ENCODE data around the gene BCL3. TPM values are rescaled to one million over a fixed set of nuclear protein-coding genes. Genes with fewer than 3 reads are reported as not detected.

BCL3 gene
- total RNA-seq, 2 donors from 2014 or later, result 1.8 to 6.2 TPM

DNA sequence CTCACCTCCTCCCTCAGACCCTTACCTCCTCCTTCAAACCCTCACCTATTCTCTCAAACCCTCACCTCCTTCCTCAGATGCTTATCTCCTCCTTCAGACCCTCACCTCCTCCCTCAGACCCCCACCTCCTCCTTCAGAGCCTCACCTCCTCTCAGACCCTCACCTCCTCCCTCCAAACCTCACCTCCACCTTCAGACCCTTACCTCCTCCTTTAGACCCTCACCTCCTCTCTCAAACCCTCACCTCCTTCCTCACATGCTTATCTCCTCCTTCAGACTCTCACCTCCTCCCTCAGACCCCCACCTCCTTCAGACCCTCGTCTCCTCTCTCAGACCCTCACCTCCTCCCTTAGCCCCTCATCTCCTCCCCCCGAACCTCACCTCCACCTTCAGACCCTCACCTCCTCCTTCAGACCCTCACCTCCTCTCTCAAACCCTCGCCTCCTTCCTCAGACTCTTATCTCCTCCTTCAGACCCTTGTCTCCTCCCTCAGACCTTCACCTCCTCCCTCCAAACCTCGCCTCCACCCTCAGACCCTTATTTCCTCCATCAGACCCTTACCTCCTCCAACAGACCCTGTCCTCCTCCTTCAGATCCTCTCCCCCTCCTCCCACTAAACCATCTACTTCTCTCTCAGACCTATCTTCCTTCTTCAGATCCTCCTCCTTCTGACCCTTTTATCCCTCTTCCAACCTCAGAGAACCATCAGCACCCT, 2.5 kb upstream of the BCL3 start:
- TF ChIP-seq, protein P1, sequence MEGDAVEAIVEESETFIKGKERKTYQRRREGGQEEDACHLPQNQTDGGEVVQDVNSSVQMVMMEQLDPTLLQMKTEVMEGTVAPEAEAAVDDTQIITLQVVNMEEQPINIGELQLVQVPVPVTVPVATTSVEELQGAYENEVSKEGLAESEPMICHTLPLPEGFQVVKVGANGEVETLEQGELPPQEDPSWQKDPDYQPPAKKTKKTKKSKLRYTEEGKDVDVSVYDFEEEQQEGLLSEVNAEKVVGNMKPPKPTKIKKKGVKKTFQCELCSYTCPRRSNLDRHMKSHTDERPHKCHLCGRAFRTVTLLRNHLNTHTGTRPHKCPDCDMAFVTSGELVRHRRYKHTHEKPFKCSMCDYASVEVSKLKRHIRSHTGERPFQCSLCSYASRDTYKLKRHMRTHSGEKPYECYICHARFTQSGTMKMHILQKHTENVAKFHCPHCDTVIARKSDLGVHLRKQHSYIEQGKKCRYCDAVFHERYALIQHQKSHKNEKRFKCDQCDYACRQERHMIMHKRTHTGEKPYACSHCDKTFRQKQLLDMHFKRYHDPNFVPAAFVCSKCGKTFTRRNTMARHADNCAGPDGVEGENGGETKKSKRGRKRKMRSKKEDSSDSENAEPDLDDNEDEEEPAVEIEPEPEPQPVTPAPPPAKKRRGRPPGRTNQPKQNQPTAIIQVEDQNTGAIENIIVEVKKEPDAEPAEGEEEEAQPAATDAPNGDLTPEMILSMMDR (conservative IDR thresholded peaks at IDR 0.05), result no peak
- Histone ChIP-seq H3K9ac (ENCODE audit: extremely low read depth, low read length, poor library complexity, severe bottlenecking) (no peak overlapping the region), H3K9me3 (ENCODE audit: control insufficient read depth, low read length) (no peaks in the 10 kb centered on the region), H3K4me3 (ENCODE audit: low read length) (no peak overlapping the region), H3K27me3 (ENCODE audit: control insufficient read depth, insufficient read depth, low read length, poor library complexity, severe bottlenecking) (peaks cover 41% of the 10 kb centered on the region), H3K27ac (ENCODE audit: low read depth, low read length) (no peak overlapping the region), H3K36me3 (ENCODE audit: control insufficient read depth, insufficient read depth, low read length) (no peaks in the 10 kb centered on the region), H3K4me1 (ENCODE audit: control insufficient read depth, insufficient read depth, low read length) (no peaks in the 10 kb centered on the region)
- 70 to 78% methylated on average over 3 to 4 of the region's 4 CpGs for WGBS, 2 experiments (ENCODE audit: insufficient coverage in 1 of 2, insufficient read length in 1 of 2)
- Mint-ChIP-seq H3K27me3 (ENCODE audit: insufficient read depth) (peaks cover 61% of the 10 kb centered on the region), H3K4me3 (no peak overlapping the region), H3K9me3 (no peaks in the 10 kb centered on the region), H3K4me1 (peaks cover 6% of the 10 kb centered on the region), H3K36me3 (ENCODE audit: low read depth) (no peaks in the 10 kb centered on the region), H3K27ac (no peak overlapping the region)
- no peak for DNase-seq

DNA sequence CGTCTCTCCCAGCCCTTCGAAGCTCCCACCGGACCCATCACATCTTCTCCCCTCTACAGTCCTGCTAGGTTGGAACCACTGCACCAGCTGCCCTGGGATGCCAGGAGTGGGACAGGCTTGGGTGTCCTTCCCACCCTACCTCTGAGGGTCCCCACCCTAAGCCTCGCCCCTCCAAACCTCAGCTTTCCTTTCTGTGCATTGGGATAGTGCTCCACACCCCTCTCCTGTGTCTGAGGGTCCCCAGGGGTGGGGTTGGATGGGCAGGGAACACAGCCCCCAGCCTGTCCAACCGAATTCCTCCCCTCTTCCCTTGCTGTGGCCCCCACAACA, 1.9 kb upstream of the BCL3 start:
- 68% methylated on average over 5 of the region's 5 CpGs; no CpG with 5 or more reads in 1 of the 2 experiments for WGBS, 2 experiments (ENCODE audit: insufficient coverage in 1 of 2, insufficient read length in 1 of 2)
- Mint-ChIP-seq H3K27me3 (ENCODE audit: insufficient read depth) (peaks cover 66% of the 10 kb centered on the region), H3K9me3 (no peaks in the 10 kb centered on the region), H3K36me3 (ENCODE audit: low read depth) (no peaks in the 10 kb centered on the region), H3K4me3 (peak overlapping the region; percentile 59), H3K27ac (no peak overlapping the region), H3K4me1 (peaks cover 6% of the 10 kb centered on the region)
- H3K9me3 ChIP-seq (ENCODE audit: control insufficient read depth, low read length), result no peaks in the 10 kb centered on the region
- H3K9ac ChIP-seq (ENCODE audit: extremely low read depth, low read length, poor library complexity, severe bottlenecking), result no peak overlapping the region
- no peak for DNase-seq
- no peak overlapping the region for H3K27ac ChIP-seq (ENCODE audit: low read depth, low read length)
- H3K4me1 ChIP-seq (ENCODE audit: control insufficient read depth, insufficient read depth, low read length), result no peaks in the 10 kb centered on the region
- no peaks in the 10 kb centered on the region for H3K36me3 ChIP-seq (ENCODE audit: control insufficient read depth, insufficient read depth, low read length)
- H3K4me3 ChIP-seq (ENCODE audit: low read length), result no peak overlapping the region
- peaks cover 41% of the 10 kb centered on the region for H3K27me3 ChIP-seq (ENCODE audit: control insufficient read depth, insufficient read depth, low read length, poor library complexity, severe bottlenecking)
- TF ChIP-seq, protein P1 (conservative IDR thresholded peaks at IDR 0.05), result no peak

DNA sequence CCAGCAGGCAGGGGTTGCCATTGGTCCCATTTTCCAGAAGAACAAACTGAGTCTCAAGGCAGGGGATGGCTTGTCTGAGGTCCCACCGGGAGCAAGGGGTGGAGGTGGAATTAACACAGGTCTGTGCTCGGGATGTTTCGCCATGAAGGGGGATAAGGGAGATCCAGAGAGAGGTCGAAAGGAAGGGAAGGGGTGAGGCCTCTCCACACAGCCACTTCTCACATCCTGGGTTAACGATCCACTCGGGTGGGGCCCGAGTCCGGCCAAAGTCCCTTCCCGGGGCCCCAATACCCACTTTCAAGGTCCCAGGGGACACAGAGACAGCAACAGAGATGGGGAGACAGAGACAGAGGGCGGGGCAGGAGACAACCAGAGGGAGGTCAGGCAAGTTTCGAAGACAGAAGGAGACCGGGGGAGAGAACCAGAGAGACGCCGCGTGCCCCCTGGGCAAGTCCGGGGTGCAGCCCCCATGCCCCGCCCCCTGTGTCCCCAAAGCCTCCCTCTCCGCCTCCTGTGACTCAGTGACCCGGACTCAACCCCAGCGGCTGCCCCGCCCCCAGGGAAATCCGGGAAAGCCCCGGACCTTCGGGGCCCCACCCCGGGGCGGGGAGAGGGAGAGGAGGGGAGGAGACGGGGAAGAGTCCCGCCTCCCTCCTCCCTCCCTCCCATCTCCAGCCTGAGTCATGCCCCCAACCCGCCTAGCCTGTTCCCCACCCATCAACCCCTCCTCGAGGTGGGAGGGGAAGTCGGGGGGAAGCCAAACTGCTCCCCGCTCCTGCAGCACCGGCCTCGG, 1.4 kb upstream of the BCL3 start:
- H3K9ac ChIP-seq (ENCODE audit: extremely low read depth, low read length, poor library complexity, severe bottlenecking), result no peak overlapping the region
- H3K36me3 ChIP-seq (ENCODE audit: control insufficient read depth, insufficient read depth, low read length), result no peaks in the 10 kb centered on the region
- no peaks in the 10 kb centered on the region for H3K4me1 ChIP-seq (ENCODE audit: control insufficient read depth, insufficient read depth, low read length)
- peaks cover 72% of the 10 kb centered on the region for H3K27me3 Mint-ChIP-seq (ENCODE audit: insufficient read depth)
- 3 to 15% methylated on average over 7 to 30 of the region's 34 CpGs for WGBS, 2 experiments (ENCODE audit: insufficient coverage in 1 of 2, insufficient read length in 1 of 2)
- peaks cover 41% of the 10 kb centered on the region for H3K27me3 ChIP-seq (ENCODE audit: control insufficient read depth, insufficient read depth, low read length, poor library complexity, severe bottlenecking)
- TF ChIP-seq, protein P1 (conservative IDR thresholded peaks at IDR 0.05), result no peak
- no peaks in the 10 kb centered on the region for H3K9me3 ChIP-seq (ENCODE audit: control insufficient read depth, low read length)
- no peaks in the 10 kb centered on the region for H3K36me3 Mint-ChIP-seq (ENCODE audit: low read depth)
- H3K4me3 Mint-ChIP-seq, result peak overlapping the region; percentile 59
- no peak overlapping the region for H3K27ac Mint-ChIP-seq
- H3K4me1 Mint-ChIP-seq, result peaks cover 6% of the 10 kb centered on the region
- H3K27ac ChIP-seq (ENCODE audit: low read depth, low read length), result no peak overlapping the region
- no peaks in the 10 kb centered on the region for H3K9me3 Mint-ChIP-seq
- DNase-seq, result peak; percentile 93
- peak overlapping the region; percentile 81 for H3K4me3 ChIP-seq (ENCODE audit: low read length)

All from endodermal cell (in vitro differentiated cells).